VCaP (cell line): ENCODE data around the gene PLD5.

Experiments
- H3K27ac ChIP-seq: fragments of 450-650 bp; 2 replicates; pipeline ENCODE4 v1.5.1; 2017
- TF ChIP-seq, protein P1 (sequence below): fragments of 450-650 bp; conservative IDR thresholded peaks from 2 replicates; pipeline ENCODE4 v1.5.1; 2017; ENCODE audit warnings: mild to moderate bottlenecking, moderate library complexity

The PLD5 gene

DNA sequence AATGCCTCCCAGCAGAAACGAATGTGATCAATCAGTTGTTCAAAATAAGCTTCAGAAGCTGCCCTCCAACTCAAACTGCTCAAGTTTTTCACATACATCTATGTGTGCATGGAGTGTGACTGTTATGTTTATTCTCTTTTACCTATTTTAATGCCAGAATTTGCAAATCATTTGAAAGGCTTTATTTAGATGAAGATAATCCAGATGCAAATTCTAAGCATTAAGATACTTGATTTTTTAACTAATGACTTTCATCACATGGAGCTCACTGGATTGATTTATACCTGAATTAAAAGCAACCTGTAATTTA is 69.5 kb downstream of the PLD5 start:
- no peak overlapping the region for H3K27ac ChIP-seq
- TF ChIP-seq, protein P1, sequence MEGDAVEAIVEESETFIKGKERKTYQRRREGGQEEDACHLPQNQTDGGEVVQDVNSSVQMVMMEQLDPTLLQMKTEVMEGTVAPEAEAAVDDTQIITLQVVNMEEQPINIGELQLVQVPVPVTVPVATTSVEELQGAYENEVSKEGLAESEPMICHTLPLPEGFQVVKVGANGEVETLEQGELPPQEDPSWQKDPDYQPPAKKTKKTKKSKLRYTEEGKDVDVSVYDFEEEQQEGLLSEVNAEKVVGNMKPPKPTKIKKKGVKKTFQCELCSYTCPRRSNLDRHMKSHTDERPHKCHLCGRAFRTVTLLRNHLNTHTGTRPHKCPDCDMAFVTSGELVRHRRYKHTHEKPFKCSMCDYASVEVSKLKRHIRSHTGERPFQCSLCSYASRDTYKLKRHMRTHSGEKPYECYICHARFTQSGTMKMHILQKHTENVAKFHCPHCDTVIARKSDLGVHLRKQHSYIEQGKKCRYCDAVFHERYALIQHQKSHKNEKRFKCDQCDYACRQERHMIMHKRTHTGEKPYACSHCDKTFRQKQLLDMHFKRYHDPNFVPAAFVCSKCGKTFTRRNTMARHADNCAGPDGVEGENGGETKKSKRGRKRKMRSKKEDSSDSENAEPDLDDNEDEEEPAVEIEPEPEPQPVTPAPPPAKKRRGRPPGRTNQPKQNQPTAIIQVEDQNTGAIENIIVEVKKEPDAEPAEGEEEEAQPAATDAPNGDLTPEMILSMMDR = no peak; the same call in none of the 2 replicates

DNA sequence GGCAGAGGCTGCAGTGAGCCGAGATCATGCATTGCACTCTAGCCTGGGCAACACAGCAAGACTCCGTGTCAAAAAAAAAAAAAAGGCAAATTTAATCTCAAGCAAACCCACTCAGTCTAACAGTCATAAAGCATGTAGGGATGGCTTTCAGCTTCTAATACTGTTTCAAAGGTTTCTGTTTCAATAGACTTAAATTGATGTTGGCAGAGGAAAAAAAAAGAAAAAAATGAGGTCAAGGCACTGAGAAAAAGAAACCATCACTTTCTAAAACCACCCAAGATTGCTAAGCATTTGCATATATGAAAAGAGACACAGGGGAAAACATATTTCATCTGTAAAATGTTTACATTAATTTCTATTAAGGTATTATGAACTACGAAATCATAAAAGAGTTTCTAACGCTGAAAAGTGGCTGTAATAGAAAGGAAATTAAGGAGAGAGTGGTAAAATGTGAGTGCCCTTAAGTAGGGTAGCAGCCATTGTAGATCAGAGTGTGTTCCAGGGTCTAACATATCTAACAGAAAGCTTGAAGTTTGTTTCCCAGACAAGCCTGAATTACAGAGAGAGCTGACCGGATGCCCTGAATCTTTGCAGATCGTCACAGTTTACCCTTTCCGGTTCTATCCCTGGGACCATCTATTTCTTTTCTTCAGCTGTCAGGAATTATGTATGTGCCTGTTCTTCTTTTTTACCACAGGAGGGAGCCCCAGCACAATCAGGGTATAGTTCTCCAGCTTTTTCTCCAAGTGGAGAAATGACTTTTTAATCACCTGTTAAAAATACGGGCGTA is 70.0 kb downstream of the PLD5 start:
- H3K27ac ChIP-seq = peak overlapping the region; percentile 30; the same call in 1 of the 2 replicates

DNA sequence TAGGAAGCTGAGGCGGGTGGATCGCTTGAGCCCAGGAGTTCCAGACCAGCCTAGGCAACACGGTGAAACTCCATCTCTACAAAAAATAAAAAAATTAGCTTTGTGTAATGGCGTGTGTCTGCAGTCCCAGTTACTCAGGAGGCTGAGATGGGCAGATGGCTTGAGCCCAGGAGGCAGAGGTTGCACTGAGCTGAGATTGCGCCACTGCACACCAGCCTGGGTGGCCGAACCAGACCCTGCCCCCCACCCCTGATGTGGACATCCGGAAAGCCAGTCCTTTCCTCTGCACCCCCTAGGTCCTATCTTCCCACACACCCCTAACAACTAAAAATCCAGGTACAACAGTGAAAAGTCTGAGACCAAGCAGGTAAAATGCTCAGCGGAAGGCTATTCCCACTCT is 71.9 kb downstream of the PLD5 start:
- TF ChIP-seq, protein P1 = no peak

More for the DNA sequence above, 70.0 kb downstream of the PLD5 start:
- TF ChIP-seq, protein P1 = peak; percentile 91

DNA sequence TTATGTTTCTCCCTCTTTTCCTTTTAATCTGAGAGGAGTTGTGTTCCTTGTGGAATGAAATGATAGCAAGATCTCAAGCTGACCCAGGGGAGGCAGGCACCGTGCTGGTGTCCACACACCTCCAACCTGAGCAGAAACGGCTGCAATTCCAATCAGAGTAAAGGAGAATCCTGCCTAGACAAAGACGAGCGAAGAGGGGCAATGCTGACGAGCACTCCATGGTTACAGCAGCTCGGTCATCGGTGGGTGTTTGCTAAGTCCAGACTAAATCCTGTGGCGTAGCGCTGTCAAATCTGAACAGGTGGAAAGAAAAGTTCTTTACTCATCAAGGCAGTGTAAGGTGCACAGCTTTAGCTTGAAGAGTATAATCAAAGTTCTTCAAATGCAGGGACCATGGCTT is 74.8 kb downstream of the PLD5 start:
- TF ChIP-seq, protein P1 = no peak

More for the DNA sequence above, 71.9 kb downstream of the PLD5 start:
- H3K27ac ChIP-seq = no peak overlapping the region

DNA sequence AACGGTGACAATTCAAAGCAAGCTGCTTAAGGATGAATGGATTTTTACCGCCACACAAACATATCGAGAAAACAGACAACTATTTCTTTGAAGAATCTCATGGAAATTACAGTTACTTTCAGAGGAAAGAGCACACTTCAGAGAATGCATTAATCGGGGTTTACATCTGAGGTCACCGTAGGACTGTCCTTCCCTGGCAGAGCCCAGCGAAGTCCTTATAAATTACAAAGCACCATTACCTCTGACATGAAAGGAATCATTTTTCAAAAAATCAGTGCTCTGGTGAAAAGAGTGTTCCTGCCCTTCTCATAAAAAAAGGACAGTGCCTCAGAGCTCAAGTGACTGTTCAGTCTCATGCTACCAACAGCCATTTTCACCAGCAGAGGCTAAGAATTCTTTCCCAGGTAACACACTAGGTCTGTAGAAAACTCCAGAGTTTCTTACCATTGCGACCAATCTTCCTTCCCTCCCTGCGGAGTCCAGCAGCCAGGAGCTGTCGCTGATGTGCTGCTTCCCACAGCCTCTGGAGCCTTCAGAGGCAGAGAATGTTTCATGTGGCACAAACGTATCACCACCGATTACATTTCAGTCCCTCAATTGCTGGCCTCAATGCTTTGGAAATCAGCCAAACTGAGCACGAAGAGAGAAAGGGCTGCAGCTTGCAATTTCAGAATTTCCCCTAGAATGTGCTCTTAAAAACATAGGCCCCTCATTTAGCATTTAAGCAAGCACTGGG is 75.4 kb downstream of the PLD5 start:
- H3K27ac ChIP-seq = no peak overlapping the region
- TF ChIP-seq, protein P1 = no peak

More for the DNA sequence above, 74.8 kb downstream of the PLD5 start:
- H3K27ac ChIP-seq = no peak overlapping the region

DNA sequence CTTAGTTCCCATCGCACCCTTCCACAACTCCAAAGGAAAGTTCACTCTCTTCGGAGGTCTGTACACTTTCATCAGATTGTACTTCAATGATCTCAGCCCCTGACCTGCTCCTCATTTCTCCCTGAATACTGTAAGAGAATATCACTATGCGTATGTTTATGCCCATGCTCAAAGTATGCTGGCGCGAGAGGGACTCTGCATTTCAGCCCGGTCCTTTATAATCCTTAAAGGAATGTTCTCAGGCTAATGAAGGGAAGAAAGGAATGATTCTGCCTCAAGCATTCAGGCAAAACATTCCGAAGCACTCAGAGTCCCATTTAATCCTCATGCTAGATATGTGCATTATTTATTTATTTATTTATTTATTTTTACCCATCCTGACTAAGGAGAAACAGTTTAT is 76.8 kb downstream of the PLD5 start:
- H3K27ac ChIP-seq = no peak overlapping the region

DNA sequence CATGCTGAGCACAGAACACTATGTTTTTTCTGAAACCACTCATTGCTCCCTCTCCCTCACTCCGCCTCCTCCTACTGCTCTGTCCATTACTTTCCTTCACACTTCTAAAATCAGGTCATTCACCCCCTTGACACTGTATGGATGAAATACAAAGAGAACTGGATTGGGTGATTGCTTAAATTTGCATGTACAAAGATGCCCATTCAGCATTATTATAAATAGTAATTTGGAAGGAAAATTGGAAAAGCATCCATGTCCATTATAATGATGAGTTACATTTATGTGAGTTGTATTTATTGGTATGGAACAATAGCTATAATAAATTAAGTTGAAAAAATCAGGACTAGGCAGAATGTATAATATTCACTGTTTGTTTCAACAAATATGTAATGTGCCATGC is 83.7 kb downstream of the PLD5 start:
- no peak overlapping the region for H3K27ac ChIP-seq
- TF ChIP-seq, protein P1 = no peak

More for the DNA sequence above, 76.8 kb downstream of the PLD5 start:
- TF ChIP-seq, protein P1 = no peak
